DOHH2 (cell line): ENCODE measurements around the gene GOLGA5.

Source experiments
- CTCF ChIP-seq: fragments of 200-600 bp; sonication (generic); IDR thresholded peaks from one replicate; pipeline ENCODE4 v1.5.1; 2014; ENCODE audit warnings: antibody characterized with exemption, mild to moderate bottlenecking, low read depth, low read length; ENCODE audit not compliant: poor library complexity, severe bottlenecking
- EZH2phosphoT487 ChIP-seq: fragments of 200-600 bp; sonication (generic); IDR thresholded peaks from 2 replicates; pipeline ENCODE4 v1.6.1; 2017; ENCODE audit warnings: borderline replicate concordance, mild to moderate bottlenecking, antibody characterized with exemption, low read length, moderate library complexity, mixed read lengths

- TF ChIP-seq CTCF = no peak
- TF ChIP-seq EZH2phosphoT487 = no peak
Observed at GRCh38 chr14:92860049-92860840, 66.1 kb downstream of the GOLGA5 start.
